ENCODE results near the gene IARS1.

Gene IARS1

DNA sequence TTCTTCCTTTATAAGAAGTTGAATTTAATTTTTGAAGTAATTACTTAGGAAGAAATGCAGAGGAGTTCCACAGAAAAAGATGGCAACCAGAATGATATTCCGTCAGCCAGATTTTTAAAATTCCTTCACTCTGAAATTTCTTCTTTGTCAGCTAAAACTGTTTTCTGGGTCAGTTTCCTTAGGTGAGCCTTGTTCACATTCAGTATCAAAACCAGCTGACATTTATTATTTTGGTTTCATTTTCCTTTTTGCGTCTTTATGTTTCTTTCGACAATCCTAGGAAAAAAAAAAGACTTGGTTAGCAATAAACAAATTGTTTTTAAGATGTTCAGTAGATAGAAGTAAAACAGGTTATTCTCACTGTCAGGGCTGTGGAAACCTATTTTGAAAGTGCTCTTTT, 4.1 kb upstream of the IARS1 start:
- TF ChIP-seq, protein P1, sequence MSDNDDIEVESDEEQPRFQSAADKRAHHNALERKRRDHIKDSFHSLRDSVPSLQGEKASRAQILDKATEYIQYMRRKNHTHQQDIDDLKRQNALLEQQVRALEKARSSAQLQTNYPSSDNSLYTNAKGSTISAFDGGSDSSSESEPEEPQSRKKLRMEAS (IDR thresholded peaks at IDR 0.05) = no peak
- TF ChIP-seq, protein P2, sequence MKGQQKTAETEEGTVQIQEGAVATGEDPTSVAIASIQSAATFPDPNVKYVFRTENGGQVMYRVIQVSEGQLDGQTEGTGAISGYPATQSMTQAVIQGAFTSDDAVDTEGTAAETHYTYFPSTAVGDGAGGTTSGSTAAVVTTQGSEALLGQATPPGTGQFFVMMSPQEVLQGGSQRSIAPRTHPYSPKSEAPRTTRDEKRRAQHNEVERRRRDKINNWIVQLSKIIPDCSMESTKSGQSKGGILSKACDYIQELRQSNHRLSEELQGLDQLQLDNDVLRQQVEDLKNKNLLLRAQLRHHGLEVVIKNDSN (IDR thresholded peaks at IDR 0.05) = no peak
- TF ChIP-seq ZBTB7A (IDR thresholded peaks at IDR 0.05; ENCODE audit: low read depth) (no peak), NFIC (IDR thresholded peaks at IDR 0.05) (no peak), TCF12 (IDR thresholded peaks at IDR 0.05; ENCODE audit: low read depth) (no peak), YY1 (IDR thresholded peaks at IDR 0.05; ENCODE audit: low read depth) (no peak), FOXM1 (IDR thresholded peaks at IDR 0.05; ENCODE audit: borderline replicate concordance, low read depth) (no peak), EP300 (IDR thresholded peaks at IDR 0.05; ENCODE audit: borderline replicate concordance) (no peak), EGR1 (IDR thresholded peaks at IDR 0.05) (no peak), RAD21 (IDR thresholded peaks at IDR 0.05; ENCODE audit: low read depth) (no peak), TAF1 (IDR thresholded peaks at IDR 0.05; ENCODE audit: low read depth) (no peak), CEBPB (IDR thresholded peaks at IDR 0.05) (no peak), CREB1 (IDR thresholded peaks at IDR 0.05; ENCODE audit: low read depth) (no peak)
- TF ChIP-seq, protein P3, sequence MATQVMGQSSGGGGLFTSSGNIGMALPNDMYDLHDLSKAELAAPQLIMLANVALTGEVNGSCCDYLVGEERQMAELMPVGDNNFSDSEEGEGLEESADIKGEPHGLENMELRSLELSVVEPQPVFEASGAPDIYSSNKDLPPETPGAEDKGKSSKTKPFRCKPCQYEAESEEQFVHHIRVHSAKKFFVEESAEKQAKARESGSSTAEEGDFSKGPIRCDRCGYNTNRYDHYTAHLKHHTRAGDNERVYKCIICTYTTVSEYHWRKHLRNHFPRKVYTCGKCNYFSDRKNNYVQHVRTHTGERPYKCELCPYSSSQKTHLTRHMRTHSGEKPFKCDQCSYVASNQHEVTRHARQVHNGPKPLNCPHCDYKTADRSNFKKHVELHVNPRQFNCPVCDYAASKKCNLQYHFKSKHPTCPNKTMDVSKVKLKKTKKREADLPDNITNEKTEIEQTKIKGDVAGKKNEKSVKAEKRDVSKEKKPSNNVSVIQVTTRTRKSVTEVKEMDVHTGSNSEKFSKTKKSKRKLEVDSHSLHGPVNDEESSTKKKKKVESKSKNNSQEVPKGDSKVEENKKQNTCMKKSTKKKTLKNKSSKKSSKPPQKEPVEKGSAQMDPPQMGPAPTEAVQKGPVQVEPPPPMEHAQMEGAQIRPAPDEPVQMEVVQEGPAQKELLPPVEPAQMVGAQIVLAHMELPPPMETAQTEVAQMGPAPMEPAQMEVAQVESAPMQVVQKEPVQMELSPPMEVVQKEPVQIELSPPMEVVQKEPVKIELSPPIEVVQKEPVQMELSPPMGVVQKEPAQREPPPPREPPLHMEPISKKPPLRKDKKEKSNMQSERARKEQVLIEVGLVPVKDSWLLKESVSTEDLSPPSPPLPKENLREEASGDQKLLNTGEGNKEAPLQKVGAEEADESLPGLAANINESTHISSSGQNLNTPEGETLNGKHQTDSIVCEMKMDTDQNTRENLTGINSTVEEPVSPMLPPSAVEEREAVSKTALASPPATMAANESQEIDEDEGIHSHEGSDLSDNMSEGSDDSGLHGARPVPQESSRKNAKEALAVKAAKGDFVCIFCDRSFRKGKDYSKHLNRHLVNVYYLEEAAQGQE (IDR thresholded peaks at IDR 0.05; ENCODE audit: low read depth) = no peak

DNA sequence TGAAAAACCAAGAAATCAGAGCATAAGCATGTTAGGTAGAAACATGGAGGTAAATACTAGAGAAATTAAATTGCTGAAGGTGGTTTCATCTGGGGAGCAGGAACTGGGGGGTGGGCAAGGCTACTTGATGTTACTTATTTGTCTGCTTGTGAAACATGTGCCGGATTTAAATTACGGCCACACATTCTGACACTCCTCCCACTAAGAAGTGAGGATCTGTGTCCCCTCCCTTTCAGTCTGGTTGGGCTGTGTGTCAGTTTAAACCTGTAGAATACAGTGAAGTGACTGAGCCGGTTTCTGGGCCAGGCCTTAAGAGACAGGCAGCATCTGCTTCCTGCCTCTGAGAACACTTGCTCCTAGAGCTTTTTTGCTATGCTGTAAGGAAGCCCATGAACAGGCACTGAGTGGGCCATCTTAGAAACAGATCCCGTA, 2.3 kb upstream of the IARS1 start:
- TF ChIP-seq YY1 (IDR thresholded peaks at IDR 0.05; ENCODE audit: low read depth) (no peak), RAD21 (IDR thresholded peaks at IDR 0.05; ENCODE audit: low read depth) (no peak), TAF1 (IDR thresholded peaks at IDR 0.05; ENCODE audit: low read depth) (no peak), TCF12 (IDR thresholded peaks at IDR 0.05; ENCODE audit: low read depth) (no peak), TEAD4 (IDR thresholded peaks at IDR 0.05) (no peak), CREB1 (IDR thresholded peaks at IDR 0.05; ENCODE audit: low read depth) (no peak), NFIC (IDR thresholded peaks at IDR 0.05) (no peak), CEBPB (IDR thresholded peaks at IDR 0.05) (no peak), EGR1 (IDR thresholded peaks at IDR 0.05) (no peak), ZBTB7A (IDR thresholded peaks at IDR 0.05; ENCODE audit: low read depth) (no peak), FOXM1 (IDR thresholded peaks at IDR 0.05; ENCODE audit: borderline replicate concordance, low read depth) (no peak), EP300 (IDR thresholded peaks at IDR 0.05; ENCODE audit: borderline replicate concordance) (no peak)
- TF ChIP-seq, protein P2 (IDR thresholded peaks at IDR 0.05) = no peak
- TF ChIP-seq, protein P1 (IDR thresholded peaks at IDR 0.05) = no peak
- TF ChIP-seq, protein P3 (IDR thresholded peaks at IDR 0.05; ENCODE audit: low read depth) = no peak

DNA sequence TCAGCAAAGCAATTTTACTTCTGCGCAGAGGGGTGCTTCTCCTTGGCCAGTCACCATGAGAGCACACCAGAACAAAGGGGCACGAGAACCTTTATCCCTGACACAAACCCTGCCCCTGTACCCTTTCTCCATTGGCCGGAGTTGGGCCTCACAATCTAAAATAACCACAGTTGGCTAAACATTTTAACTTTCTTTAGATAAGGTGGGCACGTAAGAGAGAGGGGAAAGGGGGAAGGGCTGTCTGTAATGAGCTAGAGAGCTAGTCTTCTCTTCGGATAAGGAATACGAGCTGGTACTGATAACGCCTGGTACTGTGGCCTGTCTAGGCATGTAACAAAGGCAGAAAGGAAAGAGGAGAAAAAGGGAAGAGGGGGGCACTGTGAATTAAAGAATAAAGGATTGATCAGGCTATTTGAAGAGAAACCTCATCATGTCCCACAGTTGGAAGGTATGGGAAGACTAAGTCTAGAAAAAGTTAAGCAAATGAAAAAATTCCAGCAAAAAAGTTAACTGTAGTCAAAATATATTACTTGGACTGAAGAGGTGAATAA, 1.8 kb upstream of the IARS1 start:
- TF ChIP-seq CEBPB (IDR thresholded peaks at IDR 0.05) = no peak
- no peak for TF ChIP-seq ZBTB7A (IDR thresholded peaks at IDR 0.05; ENCODE audit: low read depth)
- TF ChIP-seq, protein P1 (IDR thresholded peaks at IDR 0.05) = no peak

DNA sequence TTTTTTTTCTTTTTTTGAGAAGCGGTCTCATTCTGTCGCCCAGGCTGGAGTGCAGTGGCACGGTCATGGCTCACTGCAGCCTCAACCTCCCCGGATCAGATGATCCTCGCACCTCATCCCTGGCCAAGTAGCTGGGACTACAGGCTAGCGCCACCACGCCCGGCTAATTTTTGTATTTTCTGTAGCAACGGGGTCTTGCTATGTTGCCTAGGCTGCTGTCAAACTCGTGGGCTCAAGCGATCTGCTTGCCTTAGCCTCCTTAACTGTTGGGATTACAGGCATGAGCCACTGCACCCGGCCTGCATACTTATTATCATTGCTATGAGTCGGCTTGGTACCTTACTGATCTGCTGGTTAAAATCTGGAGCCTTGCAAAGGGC, 790 bp upstream of the IARS1 start:
- TF ChIP-seq ZBTB7A (IDR thresholded peaks at IDR 0.05; ENCODE audit: low read depth) (0 out of 2 replicates have a peak, but pooled peaks have one; percentile 10), FOXM1 (IDR thresholded peaks at IDR 0.05; ENCODE audit: borderline replicate concordance, low read depth) (no peak)

DNA sequence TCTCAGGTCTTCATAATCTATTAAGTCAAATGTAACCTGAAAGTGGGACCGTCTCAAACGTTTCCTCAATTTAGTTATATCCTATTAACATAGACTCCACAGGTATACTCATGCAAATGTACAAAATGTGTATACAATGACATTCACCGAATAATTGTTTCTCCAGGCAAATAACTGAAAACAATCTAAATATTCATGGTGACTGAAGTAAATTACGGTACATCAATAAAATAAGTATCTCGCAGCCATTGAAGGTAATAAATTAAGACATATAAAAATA, 482 bp downstream of the IARS1 start:
- no peak for TF ChIP-seq CEBPB (IDR thresholded peaks at IDR 0.05)

DNA sequence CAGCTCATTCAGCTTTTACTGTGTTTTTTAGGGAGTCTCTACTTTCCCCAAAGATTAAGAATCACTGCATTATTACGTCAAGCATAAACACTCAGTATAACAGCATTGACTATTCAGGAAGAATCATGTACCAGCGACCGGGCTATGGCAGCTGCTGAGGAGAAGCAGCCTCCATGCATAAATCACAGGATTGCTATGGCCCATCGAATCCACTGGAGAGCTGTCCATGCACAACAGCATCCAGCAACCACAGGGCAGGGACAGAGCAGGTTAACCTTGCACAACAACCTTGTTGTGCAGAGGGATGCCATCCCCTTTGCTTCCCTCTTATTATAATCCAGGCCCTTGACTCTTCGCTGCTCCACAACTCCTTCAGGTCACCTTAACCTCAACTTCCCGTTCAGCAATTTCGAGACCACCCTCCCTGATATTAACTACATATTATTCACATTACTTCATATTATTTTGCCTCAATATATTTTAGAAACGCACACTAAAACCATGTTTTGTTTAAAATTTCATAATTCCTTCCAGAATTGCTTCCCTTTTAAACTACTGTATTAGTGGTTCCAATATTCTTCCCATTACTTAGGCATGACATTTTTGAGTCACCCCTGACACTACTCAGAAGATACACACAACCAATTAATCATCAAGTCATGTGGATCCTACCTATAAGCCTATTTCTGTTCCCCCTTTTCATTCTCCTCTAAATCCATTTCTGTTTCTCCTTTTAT, 991 bp downstream of the IARS1 start:
- no peak for TF ChIP-seq FOXM1 (IDR thresholded peaks at IDR 0.05; ENCODE audit: borderline replicate concordance, low read depth)
- no peak for TF ChIP-seq CREB1 (IDR thresholded peaks at IDR 0.05; ENCODE audit: low read depth)
- no peak for TF ChIP-seq ZBTB7A (IDR thresholded peaks at IDR 0.05; ENCODE audit: low read depth)
- no peak for TF ChIP-seq CEBPB (IDR thresholded peaks at IDR 0.05)
- TF ChIP-seq TCF12 (IDR thresholded peaks at IDR 0.05; ENCODE audit: low read depth) = no peak
- TF ChIP-seq NFIC (IDR thresholded peaks at IDR 0.05) = no peak
- TF ChIP-seq, protein P1 (IDR thresholded peaks at IDR 0.05) = no peak
- TF ChIP-seq, protein P3 (IDR thresholded peaks at IDR 0.05; ENCODE audit: low read depth) = no peak
- no peak for TF ChIP-seq RAD21 (IDR thresholded peaks at IDR 0.05; ENCODE audit: low read depth)
- TF ChIP-seq TAF1 (IDR thresholded peaks at IDR 0.05; ENCODE audit: low read depth) = no peak
- no peak for TF ChIP-seq YY1 (IDR thresholded peaks at IDR 0.05; ENCODE audit: low read depth)
- TF ChIP-seq EGR1 (IDR thresholded peaks at IDR 0.05) = no peak
- no peak for TF ChIP-seq EP300 (IDR thresholded peaks at IDR 0.05; ENCODE audit: borderline replicate concordance)
- no peak for TF ChIP-seq TEAD4 (IDR thresholded peaks at IDR 0.05)
- TF ChIP-seq, protein P2 (IDR thresholded peaks at IDR 0.05) = no peak
